HG02852 (cell line): ENCODE data around the gene B4GALT1.
"Not testable (repeated sequence)": the region's sequence is repeated elsewhere in the genome, so short reads cannot be mapped to it uniquely, and the experiment has no call there.

ENCODE experiments used
- ATAC-seq: cut with Tn5 transposase; IDR thresholded peaks from one replicate; pipeline ENCODE4 v1.9.1; 2021; ENCODE audit warnings: mild to moderate bottlenecking, moderate library complexity; ENCODE audit not compliant: unreplicated experiment

The B4GALT1 gene

GRCh38 chr9:33163433-33164137 is 3.6 kb downstream of the B4GALT1 start:
- no peak for ATAC-seq

DNA sequence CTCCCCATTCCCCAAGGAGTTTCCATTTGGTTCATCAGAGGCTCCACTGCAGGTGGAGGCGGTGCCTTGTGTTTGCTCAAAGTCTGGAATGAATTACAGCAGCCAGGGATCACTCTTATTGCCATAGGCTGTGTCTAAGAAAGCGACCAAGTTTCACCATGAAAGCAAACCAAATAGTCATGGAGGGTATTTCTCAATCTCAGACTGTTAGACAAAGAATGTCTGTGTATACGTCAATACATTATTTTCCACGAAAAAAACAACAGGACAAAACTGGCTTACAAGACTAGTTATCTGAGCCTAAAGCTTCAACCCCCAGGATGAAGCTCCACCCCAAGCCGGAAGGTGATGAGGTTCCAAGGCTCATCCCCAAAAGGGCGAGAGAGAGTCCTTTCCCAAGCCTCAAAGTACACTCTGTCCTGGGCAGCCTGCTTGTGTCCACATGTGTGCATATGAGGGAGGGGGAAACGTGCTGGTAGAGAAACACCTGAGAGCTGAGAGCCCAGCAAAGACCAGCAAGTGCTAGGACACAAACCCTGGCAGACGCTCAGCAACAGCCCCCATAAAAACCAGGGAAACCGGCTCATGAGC is 4.3 kb downstream of the B4GALT1 start:
- no peak for ATAC-seq

GRCh38 chr9:33161589-33162132 is 5.5 kb downstream of the B4GALT1 start:
- ATAC-seq: no peak

GRCh38 chr9:33161011-33161588 is 6.0 kb downstream of the B4GALT1 start:
- ATAC-seq: no peak

- ATAC-seq: not testable (repeated sequence)
Observed at GRCh38 chr9:33160446-33160845, 6.7 kb downstream of the B4GALT1 start.

- ATAC-seq: peak; percentile 23
Observed at GRCh38 chr9:33159777-33160127, 7.4 kb downstream of the B4GALT1 start.

DNA sequence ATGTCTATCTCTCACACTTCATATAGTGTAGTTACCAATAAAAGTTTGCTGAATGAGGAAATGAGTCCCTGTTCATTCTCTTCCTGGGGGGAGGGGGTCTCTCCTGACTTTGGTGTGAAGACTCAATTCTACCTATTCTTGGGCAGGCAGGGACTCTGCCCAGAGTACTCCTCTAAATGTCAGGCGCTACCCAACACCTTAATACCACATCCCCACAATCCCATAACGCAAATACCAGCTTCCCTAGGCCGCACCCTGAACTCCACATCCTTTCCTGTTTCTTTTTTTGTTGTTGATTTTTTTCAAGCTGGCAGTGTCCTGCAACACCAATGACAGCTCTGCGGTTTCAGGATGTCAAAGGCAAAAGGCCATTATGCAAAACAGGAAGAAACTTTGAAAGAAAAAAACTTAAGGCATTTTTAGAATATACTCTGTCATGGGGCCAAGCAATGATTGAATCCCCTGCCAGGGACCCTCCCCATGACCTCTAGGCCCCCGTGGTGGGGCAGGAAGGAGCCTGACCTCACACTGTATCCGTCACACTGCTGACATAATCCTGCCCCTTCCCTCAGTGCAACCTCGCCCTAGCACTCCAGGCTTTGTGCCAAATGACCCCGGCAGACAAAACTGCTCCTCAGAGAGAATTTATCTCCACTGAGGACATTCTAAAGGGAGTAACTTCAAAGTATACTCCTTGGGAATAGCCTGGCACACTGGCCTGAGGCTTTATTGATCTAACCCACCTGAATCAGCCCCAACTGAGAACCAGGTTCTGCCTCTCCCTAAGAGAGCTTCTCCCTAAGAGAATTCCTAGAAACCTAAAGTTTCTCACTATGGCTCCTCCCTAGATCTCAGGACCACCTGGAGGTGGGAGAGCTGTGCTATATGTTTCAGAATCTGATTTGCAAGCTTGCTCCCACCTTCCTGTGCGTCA is 8.0 kb downstream of the B4GALT1 start:
- ATAC-seq: no peak

DNA sequence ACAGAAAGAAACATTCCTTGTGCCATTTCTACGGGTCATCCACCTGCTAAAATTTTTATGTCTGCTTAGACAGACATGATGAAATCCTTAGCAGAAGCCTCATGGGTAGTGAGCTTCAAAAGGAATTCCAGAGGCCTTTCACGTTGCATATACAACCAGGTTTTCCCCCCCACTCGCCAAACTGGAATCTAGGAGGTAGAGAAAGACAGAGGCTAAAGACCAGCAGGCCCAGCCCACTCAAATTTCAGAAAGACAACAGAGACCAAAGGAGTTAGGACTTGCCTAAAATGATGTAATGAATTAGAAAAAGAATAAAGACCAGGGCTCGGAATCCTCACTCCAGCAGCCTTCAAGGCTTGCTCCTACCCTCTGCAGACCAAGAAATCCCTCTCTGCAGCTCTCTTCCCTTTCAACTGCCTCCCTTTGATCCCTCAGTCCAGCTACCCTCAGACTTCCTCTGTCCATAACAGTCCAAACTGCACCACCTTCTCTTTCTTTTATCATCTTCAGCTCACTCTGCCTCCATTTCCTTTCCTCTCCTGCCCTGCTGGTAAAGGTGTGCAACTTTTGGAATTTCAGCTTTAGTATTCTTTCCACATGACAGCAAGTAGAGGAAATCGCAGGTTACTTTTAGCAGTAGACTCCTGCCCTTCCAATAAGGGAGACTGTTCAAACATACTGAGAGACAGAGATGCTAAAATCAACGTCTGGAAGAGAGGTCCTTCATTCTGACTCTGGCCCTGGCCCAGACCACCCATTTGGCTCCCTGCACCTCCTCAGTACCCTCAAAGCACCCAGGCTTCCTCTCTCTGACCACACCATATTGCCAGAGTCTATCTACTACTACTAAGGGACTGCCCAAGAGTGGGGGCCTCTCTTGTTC is 8.9 kb downstream of the B4GALT1 start:
- no peak for ATAC-seq

- ATAC-seq: no peak
Observed at GRCh38 chr9:33155393-33155792, 11.7 kb downstream of the B4GALT1 start.

DNA sequence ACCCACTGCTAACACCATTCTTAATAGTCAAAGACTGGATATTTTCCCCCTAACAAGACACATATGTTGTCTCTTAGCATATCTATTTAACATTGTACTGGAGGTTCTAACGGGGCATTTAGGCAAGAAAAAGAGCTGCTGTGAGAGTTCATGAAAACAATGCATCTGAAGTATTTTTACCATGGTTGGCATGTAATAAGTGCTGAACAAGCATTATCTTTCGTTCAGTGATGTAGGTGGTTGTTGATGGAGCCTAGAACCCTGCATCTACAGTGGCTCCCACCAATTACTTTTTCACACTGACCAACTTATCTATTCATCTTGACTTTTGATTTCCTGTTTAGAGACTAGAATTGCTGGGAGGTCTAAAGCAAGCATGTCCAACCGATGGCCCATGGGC is 12.8 kb downstream of the B4GALT1 start:
- ATAC-seq: no peak

GRCh38 chr9:33153666-33154065 is 13.5 kb downstream of the B4GALT1 start:
- ATAC-seq: no peak

DNA sequence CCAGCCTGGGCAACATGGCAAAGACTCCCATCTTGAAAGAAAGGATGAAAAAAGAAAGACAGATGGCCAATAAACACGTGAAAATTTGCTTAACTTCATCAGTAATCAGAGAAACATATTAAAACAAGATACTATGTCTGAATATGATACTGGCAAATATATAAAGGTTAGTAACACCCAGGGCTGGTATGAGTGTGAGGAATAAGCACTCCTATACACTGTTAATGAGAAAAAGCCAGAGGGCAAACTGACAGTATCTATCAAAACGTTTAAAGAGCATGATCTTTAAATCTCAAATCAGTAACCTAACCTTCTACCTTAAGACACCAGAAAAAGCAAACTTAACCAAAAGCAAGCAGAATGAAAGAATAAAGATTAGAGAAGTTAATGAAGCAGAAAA is 14.1 kb downstream of the B4GALT1 start:
- ATAC-seq: no peak

DNA sequence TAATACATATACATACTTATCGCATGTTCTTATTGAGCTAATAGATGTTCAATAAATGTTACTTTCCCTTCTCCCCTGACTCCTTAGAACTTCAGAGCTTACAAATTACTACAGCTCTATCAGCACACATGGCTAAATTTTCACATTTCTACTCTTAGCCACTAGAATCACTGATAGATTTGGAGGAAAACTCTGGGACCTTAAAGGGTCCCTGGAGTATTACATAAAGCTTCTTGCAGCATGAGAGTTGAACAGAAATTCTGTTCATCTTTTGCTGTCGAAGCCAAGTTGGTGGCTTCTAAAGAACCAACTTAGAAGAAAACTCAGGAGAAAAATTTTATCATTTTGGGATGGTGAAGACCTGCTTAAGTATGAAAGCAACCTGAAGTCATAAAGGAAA is 15.5 kb downstream of the B4GALT1 start:
- ATAC-seq: no peak

DNA sequence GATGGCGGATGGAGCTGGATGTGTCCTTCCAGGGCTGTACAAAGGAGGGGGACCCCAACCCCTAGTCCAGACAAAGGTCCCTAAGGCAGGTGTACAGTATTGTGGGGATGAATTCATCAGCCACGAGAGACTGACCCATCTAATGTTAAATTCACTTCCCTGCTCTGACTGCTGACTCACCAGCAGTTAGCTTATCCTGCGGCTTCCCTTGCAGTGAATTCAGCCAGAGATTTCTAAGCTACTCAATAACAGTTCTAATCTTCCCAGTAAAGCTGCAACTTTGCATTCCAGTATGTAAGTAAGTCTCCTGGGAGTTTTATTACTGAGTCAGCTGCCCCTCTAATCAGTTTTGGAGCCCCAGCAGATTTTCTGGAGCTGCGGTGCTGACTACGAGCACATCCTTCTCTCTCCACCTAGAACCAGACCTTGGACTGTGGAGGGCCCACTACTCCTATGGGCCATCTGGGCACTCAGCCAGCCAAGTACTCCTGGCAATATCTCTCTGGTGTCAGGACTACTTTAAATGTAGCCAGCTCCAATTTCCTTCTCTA is 16.1 kb downstream of the B4GALT1 start:
- no peak for ATAC-seq

GRCh38 chr9:33148367-33149014 is 18.6 kb downstream of the B4GALT1 start:
- no peak for ATAC-seq

GRCh38 chr9:33147416-33148169 is 19.5 kb downstream of the B4GALT1 start:
- ATAC-seq: no peak

GRCh38 chr9:33146298-33146697 is 20.8 kb downstream of the B4GALT1 start:
- ATAC-seq: no peak

DNA sequence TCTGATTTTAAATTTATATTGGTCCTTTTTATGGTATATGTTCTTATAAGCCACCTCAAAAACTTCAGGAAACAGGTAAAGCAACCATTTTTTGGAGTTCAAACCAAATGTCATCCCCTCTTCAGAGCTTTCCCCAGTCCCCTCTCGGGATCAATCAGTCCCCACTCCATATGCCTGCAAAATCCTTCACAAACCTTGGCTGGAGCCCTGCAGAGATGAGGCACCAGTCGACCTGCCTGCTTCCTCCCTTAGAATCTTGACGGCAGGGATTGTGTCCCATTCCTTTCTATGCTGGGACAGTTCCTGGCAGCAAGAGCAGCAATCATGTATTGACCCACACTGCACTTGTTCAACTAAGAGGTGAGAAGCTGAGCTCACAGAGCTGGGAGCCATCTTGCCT is 22.6 kb downstream of the B4GALT1 start:
- ATAC-seq: no peak

GRCh38 chr9:33143241-33143661 is 23.9 kb downstream of the B4GALT1 start:
- ATAC-seq: no peak
